B cell (primary cell): ENCODE results near the gene DYNLT2.

Experiments used
- EZH2 ChIP-seq: IDR thresholded peaks from 2 replicates; pipeline ENCODE4 v1.6.1; 2012; ENCODE audit warnings: borderline replicate concordance, low read depth, mild to moderate bottlenecking, moderate library complexity, low read length; ENCODE audit not compliant: insufficient read depth, poor library complexity, severe bottlenecking
- TF ChIP-seq, protein P1 (sequence below): fragments of 200-600 bp; IDR thresholded peaks from one replicate; pipeline ENCODE4 v1.8.0; 2022; ENCODE audit warnings: antibody characterized with exemption, mild to moderate bottlenecking

DNA sequence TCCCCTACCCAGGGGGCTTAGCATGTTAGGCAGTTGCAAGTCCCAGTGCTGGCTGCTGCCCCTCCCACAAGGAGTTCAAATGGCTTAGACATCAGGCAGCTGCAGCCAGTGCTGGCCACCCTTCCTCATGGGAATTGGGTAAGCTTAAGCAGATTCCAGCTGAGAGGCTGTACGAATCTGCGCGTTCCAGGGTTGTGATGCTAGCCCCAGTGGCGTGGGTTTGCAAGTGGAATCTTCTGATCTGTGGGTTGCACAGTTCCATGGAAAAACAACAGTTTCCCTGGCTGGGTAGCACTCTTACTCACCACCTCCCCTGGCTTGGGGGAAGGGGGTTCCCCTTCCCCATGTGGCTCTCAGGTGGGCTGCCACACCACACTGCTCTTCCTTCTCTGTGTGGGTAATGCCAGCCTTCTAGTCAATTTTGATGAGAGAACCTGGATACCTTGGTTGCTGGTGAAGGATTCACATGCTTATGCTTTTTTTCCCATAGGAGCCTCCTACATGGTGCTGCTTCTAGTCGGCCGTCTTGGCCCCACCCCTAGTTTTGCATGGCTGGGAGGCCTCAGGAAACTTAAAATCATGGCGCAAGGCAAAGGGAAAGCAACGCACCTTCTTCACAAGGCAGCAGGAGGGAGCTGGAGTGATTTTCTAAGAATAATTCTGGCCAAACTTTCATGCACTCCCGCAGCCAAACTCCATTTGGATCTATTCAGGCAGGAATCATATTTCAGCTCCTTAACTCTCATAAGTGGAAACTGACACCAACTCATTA, 13.0 kb downstream of the DYNLT2 start:
- TF ChIP-seq, protein P1, sequence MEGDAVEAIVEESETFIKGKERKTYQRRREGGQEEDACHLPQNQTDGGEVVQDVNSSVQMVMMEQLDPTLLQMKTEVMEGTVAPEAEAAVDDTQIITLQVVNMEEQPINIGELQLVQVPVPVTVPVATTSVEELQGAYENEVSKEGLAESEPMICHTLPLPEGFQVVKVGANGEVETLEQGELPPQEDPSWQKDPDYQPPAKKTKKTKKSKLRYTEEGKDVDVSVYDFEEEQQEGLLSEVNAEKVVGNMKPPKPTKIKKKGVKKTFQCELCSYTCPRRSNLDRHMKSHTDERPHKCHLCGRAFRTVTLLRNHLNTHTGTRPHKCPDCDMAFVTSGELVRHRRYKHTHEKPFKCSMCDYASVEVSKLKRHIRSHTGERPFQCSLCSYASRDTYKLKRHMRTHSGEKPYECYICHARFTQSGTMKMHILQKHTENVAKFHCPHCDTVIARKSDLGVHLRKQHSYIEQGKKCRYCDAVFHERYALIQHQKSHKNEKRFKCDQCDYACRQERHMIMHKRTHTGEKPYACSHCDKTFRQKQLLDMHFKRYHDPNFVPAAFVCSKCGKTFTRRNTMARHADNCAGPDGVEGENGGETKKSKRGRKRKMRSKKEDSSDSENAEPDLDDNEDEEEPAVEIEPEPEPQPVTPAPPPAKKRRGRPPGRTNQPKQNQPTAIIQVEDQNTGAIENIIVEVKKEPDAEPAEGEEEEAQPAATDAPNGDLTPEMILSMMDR = no peak
- TF ChIP-seq EZH2 = no peak
